PC-9 (cell line): ENCODE measurements around the gene FAM236D.
"Not testable (repeated sequence)": the region's sequence is repeated elsewhere in the genome, so short reads cannot be mapped to it uniquely, and the experiment has no call there.

ENCODE experiments used
- CTCF ChIP-seq: fragments of 200-600 bp; sonication (generic); conservative IDR thresholded peaks from 2 replicates; pipeline ENCODE4 v1.6.1; 2017; ENCODE audit warnings: mixed run types, antibody characterized with exemption, mild to moderate bottlenecking, moderate library complexity
- EZH2 ChIP-seq: fragments of 200-600 bp; sonication (generic); IDR thresholded peaks from 2 replicates; pipeline ENCODE4 v1.8.0; 2017; ENCODE audit warnings: antibody characterized with exemption, low read depth

GRCh38 chrX:72778146-72778545 is 29.9 kb downstream of the FAM236D start:
- TF ChIP-seq CTCF, EZH2: not testable (repeated sequence)
